HTERT RPE-1 (cell line): ENCODE results near the gene PAF1.

Experiments used
- in situ Hi-C: fragments of 300-500 bp; cut with MboI; formaldehyde crosslinking; loops from 4 replicates; pipeline ENCODE4 v1.14.3; 2020; ENCODE audit warnings: low sequenced_read_pairs

PAF1 gene

DNA sequence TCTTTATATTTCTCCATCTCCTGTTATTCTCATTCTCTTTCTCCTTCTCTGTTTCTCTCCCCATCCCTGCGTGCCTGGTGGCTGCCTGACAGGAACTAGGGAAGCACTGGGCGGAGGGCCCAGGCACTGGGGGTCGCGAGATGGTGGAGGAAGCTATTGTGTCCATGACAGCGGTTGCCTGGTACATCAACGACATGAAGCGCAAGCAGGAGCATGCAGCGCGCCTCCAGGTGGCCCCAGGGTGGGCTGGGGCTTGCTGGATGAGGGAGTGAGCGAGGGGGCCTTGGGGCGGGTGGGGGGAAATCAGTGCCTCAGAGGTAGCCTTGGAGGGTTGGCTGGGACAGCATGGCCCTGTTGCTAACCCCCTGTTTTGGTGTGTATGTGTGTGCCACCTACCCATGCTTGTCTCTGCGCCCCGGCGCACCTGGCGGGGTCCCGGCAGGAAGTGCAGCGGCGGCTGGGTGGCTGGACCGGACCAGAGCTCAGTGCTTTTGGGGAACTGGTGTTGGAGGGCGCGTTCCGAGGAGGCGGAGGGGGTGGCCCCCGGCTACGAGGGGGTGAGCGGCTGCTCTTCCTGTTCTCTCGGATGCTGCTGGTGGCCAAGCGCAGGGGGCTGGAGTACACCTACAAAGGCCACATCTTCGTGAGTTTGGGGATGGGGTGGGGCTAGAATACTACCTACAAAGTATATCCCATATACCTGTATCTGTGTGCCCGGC lies 26.7 kb upstream of the PAF1 start:
- in situ Hi-C loops, result no loop called here

- in situ Hi-C loops, result no loop called here
Observed at GRCh38 chr19:39416152-39417120, 25.5 kb upstream of the PAF1 start.

DNA sequence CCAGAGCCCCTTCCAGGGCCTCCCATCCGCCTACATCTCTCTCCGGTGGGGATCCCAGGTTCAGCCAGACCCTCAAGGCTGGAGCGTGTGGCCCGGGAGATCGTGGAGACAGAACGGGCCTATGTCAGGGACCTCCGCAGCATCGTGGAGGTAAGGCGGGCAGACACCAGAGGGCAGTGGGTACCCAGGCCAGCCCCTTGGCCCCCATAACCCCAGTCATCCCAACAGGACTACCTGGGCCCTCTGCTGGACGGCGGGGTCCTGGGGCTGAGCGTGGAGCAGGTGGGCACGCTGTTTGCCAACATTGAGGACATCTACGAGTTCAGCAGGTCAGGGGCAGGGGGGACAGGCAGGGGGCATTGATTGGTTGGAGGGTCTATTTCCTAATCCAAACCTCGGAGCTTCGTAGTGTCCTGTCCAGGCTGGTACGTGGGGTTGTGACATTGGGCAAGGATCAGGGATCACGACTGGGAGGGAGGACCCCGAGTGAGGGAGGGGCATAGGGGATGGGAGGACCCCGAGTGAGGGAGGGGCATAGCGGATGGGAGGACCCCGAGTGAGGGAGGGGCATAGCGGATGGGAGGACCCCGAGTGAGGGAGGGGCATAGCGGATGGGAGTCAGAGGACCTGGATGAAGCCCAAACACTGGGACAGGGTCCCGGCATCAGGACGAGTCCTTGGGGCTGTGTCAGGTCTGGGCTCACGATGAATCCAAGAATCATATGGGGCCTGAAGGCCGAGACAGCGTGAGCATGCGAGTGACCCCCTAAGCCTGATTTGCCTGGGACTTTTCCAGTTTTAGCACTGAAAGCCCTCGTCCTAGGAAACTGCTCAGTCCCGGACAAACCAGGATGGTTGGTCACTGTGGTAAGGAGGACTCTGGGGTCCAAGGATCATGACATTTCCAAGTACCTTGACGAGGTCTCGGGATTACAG lies 24.5 kb upstream of the PAF1 start:
- in situ Hi-C loops, result no loop called here

DNA sequence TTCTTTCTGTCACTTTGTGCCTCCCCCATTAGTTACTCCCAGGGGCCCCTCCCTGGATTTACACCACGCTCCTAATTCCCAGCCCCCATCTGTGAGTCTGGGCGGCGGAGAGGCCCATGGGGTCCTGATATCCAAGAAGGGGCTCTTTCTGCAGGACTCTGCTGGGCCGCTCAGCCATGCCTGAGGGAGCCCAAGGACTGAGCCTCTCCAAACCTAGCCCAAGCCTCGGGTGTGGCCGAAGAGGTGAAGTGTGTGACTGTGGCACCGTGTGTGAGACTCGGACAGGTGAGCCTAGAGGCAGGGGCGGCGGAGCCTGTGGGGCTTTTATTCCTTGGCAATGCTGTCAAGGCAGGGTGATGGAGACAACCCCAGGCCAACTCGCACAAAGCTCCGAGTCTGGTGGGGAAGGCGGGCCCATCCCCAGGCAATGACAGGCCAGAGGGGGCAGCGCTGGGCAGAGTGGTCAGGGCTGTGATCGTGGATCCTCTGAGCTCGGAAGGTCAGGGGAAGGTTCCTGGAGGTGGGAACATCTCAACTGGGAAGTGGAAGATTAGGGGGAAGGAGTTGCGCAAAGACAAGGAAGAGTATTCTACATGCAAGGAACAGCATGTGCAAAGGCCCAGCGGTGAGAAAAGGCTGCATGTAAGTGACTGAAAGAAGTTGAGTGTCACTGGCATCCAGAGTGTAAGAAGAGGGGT lies 23.2 kb upstream of the PAF1 start:
- in situ Hi-C loops, result no loop called here

- in situ Hi-C loops, result no loop called here
Observed at GRCh38 chr19:39413272-39413910, 22.5 kb upstream of the PAF1 start.

GRCh38 chr19:39412867-39413271 lies 22.0 kb upstream of the PAF1 start:
- in situ Hi-C loops, result no loop called here

- in situ Hi-C loops, result no loop called here
Observed at GRCh38 chr19:39412100-39412866, 21.4 kb upstream of the PAF1 start, which contains the start of gene PLEKHG2. PLEKHG2 (plus strand) TSS chr19:39412669; CDS start chr19:39414087, 1,418 bp downstream.

- in situ Hi-C loops, result no loop called here
Observed at GRCh38 chr19:39411832-39412099, 20.9 kb upstream of the PAF1 start.

GRCh38 chr19:39411081-39411831 lies 20.4 kb upstream of the PAF1 start:
- in situ Hi-C loops, result no loop called here

DNA sequence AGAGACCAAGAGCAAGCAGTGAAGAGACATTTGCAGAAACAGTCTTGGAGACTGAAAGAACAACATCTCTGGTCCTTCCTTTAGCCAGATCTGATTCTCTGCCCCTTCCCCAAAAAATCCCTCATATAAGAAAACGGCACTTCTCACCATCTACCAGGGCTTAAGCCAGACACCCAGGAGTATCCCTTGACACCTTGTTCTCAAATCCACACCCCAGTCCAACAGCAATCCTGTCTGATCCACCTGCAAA lies 19.9 kb upstream of the PAF1 start:
- in situ Hi-C loops, result no loop called here

DNA sequence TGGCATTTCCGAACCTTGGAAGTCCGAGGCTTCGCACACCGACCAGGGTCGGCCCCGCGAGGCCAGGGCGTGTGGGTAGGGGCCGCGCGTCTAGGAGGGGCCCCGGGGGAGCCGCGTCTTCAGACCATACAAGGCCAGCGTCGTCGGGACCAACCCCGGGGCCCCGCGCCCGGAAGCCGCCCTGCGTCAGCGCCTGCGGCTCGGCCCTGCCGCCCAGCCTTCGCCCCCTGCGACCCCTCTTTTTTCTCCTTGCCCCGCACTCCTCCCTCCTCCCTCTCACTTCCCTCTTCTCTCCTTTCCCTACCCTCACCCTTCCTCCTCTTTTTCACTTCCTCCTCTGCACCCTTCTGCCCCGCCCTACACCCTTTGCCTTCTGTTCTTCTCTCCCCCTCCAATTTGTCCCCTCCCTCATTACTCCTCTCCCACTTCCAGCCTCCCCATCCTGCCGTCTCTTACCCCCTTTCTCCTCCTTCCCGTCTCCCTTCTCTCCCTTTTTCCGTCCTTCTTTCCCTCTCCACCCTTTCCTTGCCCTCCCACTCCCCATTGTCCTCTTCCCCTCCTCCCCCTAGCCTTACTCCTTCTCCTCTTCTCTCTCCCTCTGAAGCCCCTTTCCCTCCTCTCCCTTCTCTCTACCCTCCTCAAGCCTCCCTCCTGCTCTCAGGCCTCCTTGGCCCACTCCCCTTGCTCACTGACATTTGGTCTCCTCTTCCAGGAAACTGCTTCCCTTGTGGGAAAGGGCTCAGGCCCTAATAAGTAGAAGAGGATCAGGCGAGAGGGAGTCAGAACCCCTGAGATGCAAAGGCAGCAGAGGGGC lies 19.3 kb upstream of the PAF1 start:
- in situ Hi-C loops, result no loop called here

DNA sequence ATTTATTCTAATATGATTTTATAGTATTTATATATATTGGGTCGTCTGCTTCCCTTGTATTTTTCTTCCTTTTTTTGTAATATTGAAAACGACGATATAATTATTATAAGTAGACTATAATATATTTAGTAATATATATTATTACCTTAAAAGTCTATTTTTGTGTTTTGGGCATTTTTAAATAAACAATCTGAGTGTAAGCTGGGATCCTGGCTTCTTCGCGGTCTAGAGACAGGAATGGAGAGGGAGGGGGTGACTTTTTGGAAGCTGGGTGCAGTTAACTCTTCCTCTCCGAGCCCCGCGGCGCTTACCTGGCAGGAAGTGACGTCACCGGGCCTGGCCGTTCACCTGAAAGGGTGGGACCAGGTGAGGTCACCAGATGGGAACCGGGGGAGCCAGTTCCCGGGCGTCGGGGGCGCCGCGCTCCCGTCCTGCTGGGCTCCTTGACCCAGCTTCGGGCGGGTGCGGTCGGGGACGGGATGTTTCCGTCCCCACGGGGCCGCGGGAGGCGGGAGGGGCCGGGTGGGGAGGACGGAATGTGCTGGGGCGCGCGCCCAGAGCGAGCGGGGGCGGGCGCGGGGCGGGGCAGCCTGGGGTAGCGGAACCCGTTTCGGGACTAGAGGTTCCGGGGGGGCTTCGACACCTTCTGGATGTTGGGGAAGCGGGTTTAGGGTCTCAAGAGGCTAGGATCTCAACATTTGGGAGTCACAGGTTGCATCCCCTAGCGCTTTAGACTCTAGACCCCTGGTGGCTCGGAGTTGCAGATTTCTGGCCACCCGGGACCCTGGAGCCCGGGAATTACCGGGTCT lies 18.5 kb upstream of the PAF1 start:
- in situ Hi-C loops, result no loop called here

GRCh38 chr19:39408392-39409207 lies 17.7 kb upstream of the PAF1 start:
- in situ Hi-C loops, result no loop called here

DNA sequence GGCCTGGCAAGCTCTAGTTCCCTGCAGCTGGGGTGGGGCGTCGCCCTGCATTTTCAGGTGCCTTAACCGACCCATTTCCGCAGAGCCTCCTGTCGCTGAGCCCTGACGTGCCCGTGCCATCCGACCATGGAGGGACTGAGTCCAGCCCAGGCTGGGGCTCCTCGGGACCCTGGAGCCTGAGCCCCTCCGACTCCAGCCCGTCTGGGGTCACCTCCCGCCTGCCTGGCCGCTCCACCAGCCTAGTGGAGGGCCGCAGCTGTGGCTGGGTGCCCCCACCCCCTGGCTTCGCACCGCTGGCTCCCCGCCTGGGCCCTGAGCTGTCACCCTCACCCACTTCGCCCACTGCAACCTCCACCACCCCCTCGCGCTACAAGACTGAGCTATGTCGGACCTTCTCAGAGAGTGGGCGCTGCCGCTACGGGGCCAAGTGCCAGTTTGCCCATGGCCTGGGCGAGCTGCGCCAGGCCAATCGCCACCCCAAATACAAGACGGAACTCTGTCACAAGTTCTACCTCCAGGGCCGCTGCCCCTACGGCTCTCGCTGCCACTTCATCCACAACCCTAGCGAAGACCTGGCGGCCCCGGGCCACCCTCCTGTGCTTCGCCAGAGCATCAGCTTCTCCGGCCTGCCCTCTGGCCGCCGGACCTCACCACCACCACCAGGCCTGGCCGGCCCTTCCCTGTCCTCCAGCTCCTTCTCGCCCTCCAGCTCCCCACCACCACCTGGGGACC lies 16.9 kb upstream of the PAF1 start:
- in situ Hi-C loops, result no loop called here

DNA sequence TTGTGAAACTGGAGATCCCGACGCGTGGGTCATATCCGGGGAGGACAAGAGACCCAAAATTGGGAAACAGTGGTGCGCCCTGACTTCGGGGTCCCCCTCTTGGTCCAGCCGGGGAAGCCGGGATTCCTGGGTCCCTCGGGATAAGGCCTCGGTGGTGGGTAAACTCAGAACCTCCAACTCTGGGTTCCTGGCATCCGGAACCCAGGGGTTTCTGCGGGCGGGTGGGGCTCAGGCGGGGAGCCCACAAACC lies 16.4 kb upstream of the PAF1 start:
- in situ Hi-C loops, result no loop called here
